NCI-H82 (cell line): Measurements from ENCODE around the gene HAND1.

ENCODE experiments used
- DNase-seq: peaks from one replicate; lab custom pipeline; 2025; lab: John Stamatoyannopoulos, UW

Gene HAND1

GRCh38 chr5:154505567-154505966, 27.5 kb upstream of the HAND1 start:
- DNase-seq: peak; percentile 87

GRCh38 chr5:154503698-154504039, 25.6 kb upstream of the HAND1 start:
- no peak for DNase-seq

- DNase-seq: no peak
Observed at GRCh38 chr5:154502180-154502579, 24.2 kb upstream of the HAND1 start.

GRCh38 chr5:154501566-154501965, 23.5 kb upstream of the HAND1 start:
- no peak for DNase-seq

GRCh38 chr5:154498994-154499393, 21.0 kb upstream of the HAND1 start:
- no peak for DNase-seq

- no peak for DNase-seq
Observed at GRCh38 chr5:154498591-154498990, 20.6 kb upstream of the HAND1 start.

GRCh38 chr5:154494036-154494435, 16.0 kb upstream of the HAND1 start:
- no peak for DNase-seq

GRCh38 chr5:154493274-154493673, 15.2 kb upstream of the HAND1 start:
- no peak for DNase-seq

GRCh38 chr5:154491941-154492340, 13.9 kb upstream of the HAND1 start:
- no peak for DNase-seq

GRCh38 chr5:154487541-154487940, 9.5 kb upstream of the HAND1 start:
- DNase-seq: no peak

- no peak for DNase-seq
Observed at GRCh38 chr5:154486427-154486866, 8.4 kb upstream of the HAND1 start.

GRCh38 chr5:154485850-154486426, 7.9 kb upstream of the HAND1 start:
- peak; percentile 11 for DNase-seq

GRCh38 chr5:154485096-154485491, 7.1 kb upstream of the HAND1 start:
- no peak for DNase-seq

- peak; percentile 23 for DNase-seq
Observed at GRCh38 chr5:154484393-154485095, 6.5 kb upstream of the HAND1 start.

- no peak for DNase-seq
Observed at GRCh38 chr5:154483654-154484392, 5.8 kb upstream of the HAND1 start.

GRCh38 chr5:154482528-154483449, 4.8 kb upstream of the HAND1 start:
- DNase-seq: no peak

- DNase-seq: no peak
Observed at GRCh38 chr5:154481584-154482381, 3.8 kb upstream of the HAND1 start.

GRCh38 chr5:154480847-154481246, 2.8 kb upstream of the HAND1 start:
- no peak for DNase-seq

- peak; percentile 7 for DNase-seq
Observed at GRCh38 chr5:154479944-154480750, 2.1 kb upstream of the HAND1 start.

GRCh38 chr5:154479160-154479943, 1.3 kb upstream of the HAND1 start:
- DNase-seq: peak; percentile 15
